Glomerular visceral epithelial cell (primary cell): ENCODE measurements around the gene PROM2.
A peak's percentile ranks its signal among the peaks of the same experiment; 100 is the strongest.

Source experiments
- DNase-seq: peaks from one replicate; pipeline ENCODE4 v3.0.0-alpha.2; 2016; ENCODE audit errors: extremely low spot score

PROM2 gene

DNA sequence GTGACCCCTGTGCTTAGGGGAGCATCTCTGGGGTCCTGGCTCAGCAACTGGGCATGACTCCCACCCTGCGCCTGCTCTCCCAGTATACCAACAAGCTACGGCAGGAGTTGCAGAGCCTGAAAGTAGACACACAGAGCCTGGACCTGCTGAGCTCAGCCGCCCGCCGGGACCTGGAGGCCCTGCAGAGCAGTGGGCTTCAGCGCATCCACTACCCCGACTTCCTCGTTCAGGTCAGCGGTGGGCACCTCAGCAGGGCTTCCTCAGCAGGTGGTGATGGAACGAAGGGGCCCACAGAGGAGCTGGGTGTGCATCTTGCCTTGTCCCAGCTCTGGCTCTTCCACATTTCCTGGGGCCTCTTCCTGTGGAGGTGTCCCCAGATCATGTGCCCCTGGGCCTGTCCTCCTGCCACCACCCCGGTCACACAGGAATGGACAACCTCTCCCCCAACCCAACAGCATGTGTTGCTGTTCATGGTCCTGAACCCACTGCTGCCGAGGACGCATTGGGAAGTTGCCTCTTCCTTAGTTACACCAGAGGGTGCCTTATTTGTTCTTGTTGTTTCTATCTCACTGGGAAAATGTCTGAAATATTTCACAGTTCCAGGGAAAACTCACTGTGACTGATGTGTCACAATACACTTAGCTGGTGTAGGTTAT, 10.8 kb downstream of the PROM2 start:
- no peak for DNase-seq

GRCh38 chr2:95285542-95285932, 11.3 kb downstream of the PROM2 start:
- no peak for DNase-seq

DNA sequence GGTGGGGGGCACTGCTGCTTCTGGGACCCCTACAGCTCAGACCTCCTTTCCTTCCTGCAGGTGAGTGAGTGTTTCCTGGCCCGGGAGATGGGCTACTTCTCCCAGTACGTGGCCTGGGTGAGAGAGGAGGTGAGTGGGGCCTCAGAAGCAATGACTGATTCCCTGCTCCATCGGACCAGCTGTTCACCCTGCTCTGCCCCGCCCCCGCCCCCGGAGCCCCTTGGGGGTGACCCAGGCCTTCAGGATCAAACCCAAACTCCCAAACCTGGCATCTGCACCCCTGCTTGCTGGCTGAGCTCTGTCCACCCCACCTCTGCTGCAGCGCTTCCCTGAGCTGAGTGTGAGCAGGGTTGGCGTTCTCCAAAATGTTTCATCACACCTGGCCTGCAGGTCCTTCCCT, 13.1 kb downstream of the PROM2 start:
- DNase-seq, result no peak

GRCh38 chr2:95287806-95288205, 13.6 kb downstream of the PROM2 start:
- DNase-seq, result no peak

DNA sequence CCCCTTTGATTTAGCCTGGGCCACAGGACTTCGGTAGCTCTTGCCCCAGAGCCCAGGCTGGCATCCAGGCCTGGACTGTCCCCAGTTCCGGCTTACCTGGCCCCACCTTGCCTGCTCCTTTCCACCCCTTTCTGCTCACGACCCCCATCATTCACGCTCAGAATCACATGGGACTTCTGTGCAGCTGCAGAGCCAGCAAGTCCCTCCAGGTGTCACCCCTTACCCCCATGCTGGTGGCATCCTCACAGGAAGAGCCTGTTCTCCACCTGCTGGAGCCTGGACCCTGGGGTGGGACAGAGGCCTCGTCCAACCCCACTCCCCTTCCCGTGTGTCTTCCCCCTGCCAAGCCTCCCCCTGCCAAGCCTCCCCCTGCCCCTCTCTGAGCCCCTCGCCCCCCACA, 15.0 kb downstream of the PROM2 start:
- DNase-seq, result no peak

DNA sequence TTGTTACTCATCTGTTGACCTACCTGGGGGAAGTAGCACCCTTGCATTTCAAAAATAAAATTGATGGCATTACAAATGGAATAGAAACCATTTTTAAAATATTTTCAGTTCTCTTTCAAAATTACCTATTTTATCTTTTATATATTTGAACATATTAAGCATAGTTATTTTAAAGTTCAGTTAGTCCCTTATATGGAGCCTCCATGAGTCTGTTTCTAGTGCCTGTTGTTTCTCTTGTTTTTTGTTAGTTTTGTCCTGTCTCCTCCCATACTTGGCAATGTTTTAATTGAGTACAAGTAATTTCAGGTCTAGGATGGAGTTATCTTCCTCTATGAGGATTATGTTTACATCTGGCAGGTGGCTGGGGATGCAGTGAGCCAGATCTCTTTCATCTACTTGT, 17.0 kb downstream of the PROM2 start:
- no peak for DNase-seq

DNA sequence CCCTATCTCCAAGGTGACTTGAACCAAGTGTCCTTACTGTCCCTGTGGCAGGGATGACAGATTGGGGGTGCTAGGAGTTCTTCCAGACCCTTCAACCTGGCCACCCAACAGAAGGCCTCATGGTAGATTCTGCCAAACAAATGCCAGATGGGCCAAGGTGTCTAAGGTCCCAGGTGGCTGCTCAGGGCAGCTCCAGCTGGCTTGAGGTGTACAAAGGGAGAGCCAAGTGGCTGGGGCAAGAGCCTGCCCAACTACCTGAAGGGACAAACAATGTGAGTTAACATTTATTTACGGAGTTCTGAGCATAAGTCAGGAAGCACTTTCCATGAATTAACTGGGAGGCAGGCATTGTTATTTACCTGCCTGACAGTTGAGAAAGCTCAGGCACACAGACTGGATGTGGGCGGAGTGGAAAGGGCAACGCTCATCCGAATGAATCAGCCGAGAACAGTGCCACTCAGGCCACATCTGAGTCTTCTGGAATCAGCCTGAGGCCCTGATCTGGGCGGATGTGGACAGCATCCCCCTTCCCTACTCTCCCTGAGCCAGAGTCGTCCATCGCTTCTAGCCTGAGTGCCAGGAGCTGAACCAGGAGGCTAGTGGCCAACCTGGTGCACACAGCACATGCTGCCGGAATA, 18.5 kb downstream of the PROM2 start:
- DNase-seq, result no peak

- DNase-seq, result no peak
Observed at GRCh38 chr2:95294579-95295250, 20.5 kb downstream of the PROM2 start.

DNA sequence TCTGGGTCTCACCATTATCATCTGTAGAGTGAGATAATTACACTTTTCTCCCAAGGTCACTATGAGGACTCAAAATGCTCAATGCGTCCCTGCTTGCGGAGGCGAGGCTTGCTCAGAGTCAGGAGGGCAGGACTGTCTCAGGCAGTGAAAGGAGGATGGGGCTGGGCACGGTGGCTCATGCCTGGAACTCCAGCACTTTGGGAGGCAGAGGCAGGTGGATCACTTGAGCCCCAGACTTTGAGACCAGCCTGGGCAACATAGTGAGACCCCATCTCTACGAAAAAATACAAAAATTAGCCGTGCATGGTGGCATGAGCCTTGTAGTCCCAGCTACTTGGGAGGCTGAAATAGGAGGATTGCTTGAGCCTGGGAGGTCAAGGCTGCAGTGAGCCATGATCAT, 21.1 kb downstream of the PROM2 start:
- no peak for DNase-seq

GRCh38 chr2:95296011-95296410, 21.8 kb downstream of the PROM2 start:
- no peak for DNase-seq

- no peak for DNase-seq
Observed at GRCh38 chr2:95296880-95297487, 22.7 kb downstream of the PROM2 start, which contains the start of gene KCNIP3. Gene KCNIP3, plus strand, starts transcription at chr2:95297347. Its CDS starts 92 bp downstream, at chr2:95297439.

GRCh38 chr2:95297639-95298395, 23.6 kb downstream of the PROM2 start:
- DNase-seq, result no peak

GRCh38 chr2:95298486-95299111, 24.4 kb downstream of the PROM2 start:
- no peak for DNase-seq

GRCh38 chr2:95299961-95300360, 25.7 kb downstream of the PROM2 start:
- no peak for DNase-seq

DNA sequence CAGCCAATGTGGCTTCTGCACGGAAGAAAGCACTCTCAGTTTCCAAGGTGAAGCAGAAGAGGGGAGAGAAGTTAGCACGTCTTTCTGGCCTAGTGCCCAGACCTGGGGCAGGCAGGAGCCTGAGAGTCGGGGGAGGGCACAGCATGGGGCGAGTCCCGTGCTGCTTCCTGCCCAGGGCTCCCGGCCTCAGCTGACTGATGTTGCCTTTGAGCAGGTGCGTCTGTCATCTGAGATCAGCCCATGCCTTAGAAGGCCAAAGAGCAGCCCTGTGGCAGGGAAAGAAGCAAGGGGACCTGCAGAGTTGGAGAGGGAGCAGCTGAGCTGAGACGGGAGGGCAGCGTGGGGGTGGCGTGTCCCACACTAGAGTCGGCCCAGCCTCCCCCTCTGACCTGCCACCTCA, 26.2 kb downstream of the PROM2 start:
- peak; percentile 75 for DNase-seq

- no peak for DNase-seq
Observed at GRCh38 chr2:95301186-95301585, 26.9 kb downstream of the PROM2 start.

DNA sequence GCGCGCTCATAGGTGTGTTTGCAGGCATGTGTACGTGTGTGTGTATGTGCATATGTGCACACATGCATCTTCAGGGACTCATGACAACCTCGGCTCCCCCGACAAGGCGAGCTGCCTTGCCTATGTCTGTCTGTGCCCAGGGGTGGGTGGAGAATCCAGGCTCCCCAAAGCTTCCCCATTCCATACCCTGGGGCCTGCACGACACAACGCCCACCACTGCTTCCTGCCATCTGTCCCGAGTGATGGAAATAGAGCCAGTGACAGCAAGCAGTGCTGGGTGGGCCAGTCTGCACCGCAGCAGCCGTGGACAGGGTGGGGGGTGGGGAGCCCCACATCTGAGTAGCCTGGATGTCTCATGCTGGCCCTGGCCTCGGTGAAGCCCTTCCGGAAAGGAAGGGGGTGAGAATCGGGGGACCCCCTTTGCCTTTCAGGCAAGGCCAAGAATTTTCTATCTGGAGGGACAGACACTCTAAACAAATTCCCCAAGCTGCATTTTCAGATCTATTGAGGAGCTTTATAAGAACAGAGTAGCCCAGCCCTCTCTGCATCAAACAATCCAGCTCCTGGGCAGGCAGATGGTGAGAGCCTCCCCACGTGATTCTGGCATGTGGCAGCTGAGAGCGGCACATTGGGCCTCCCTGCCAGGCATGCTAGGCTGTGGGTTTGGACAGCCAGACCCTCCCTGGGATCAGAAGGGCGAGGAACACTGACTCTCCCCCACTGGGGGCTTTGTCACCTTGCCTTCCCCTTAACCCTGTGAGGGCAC, 27.8 kb downstream of the PROM2 start:
- no peak for DNase-seq

DNA sequence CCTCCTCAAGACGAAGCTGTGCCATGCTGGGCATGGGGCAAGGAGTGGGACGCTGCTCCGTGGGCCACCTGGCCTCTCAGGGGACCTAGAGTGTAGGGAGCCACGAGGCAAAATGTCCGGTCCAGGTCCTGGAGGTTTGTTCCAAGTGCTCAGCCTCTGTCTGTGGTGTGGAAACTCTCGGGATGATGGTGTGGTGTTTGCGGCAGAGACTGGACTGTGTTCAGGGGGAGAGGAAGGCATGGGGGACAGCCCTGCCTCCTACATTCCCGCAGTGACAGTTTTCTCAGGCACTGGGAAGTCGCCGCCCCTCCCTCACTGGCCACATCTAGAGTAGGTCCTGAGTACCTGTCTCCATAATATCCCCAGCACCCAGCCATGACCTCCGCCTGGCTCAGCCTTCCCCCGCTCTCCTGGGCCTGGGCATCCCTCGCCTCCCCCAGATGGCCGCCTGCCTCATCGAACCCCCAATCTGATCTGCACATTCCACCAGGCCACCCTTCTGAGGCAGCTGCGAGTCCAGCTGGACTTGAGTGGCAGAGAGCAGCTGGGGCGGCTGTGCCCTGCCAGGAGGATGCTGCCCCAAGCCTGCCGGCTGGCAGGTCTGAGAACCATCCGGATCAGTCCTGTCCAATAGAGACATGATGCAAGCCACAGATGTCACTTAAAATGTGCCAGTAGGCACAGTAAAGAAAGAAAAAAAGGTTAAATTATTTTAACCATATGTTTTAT, 29.1 kb downstream of the PROM2 start:
- no peak for DNase-seq

DNA sequence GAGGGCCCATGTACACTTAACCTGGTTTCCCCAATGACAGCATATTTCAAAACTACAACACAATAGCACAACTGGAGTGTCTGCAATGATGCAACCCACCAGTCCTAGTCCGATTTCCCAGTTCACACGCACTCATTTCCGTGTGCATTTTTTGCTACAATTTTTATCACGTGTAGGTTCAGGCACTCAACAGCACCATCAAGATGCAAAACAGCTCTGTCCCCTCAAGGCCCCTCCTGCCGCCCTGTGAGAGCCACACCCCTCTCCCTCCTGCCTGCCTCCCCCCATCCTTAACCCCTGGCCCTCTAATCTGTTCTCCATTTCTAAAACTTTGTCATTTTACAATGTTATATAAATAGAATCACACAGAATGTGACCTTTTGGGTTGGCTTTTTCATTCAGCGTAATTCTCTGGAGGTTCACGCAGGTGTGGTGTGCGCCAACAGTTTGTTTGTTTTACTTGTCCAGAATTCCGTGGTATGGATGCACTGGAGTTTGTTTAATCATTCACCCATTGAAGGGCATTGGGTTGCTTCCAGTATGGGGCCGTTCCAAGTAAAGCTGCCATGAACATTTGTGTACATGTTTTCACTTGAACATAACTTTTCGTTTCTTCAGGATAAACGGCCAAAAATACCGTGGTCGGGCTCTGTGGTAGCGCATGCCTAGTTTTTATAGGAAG, 31.3 kb downstream of the PROM2 start:
- peak; percentile 26 for DNase-seq
